OCI-LY7 (cell line): Measurements from ENCODE around the gene RPP25L. TPM values are rescaled to one million over a fixed set of nuclear protein-coding genes. Genes with fewer than 3 reads are reported as not detected.

Source experiments
- BruUV-seq: library from RNA; stranded (reverse); fragments of 400-500 nt; replicated peaks from 2 replicates; lab custom pipeline; 2021; lab: Mats Ljungman, UMichigan
- CTCF ChIA-PET: fragments of 300-600 bp; sonication (Branson Sonifier 250); formaldehyde crosslinking; loops from one replicate; lab custom pipeline; 2022; ENCODE audit warnings: antibody characterized with exemption; ENCODE audit not compliant: unreplicated experiment; lab: Charles Lee
- POLR2A ChIA-PET: fragments of 300-600 bp; sonication (Branson Sonifier 250); formaldehyde crosslinking; loops from one replicate; lab custom pipeline; 2022; ENCODE audit warnings: antibody characterized with exemption; lab: Charles Lee
- DNase-seq: peaks from one replicate; pipeline ENCODE4 v3.0.0-alpha.2; 2015; ENCODE audit warnings: low spot score
- H2AFZ ChIP-seq: fragments of 200-600 bp; sonication (generic), shearing (Covaris generic); 2 replicates; pipeline ENCODE4 v1.6.1; 2014; ENCODE audit warnings: mild to moderate bottlenecking, antibody characterized with exemption, low read length, moderate library complexity
- H3K27ac ChIP-seq: fragments of 200-600 bp; sonication (generic); 2 replicates; pipeline ENCODE4 v1.5.1; 2014; ENCODE audit warnings: mixed run types, low read depth, mild to moderate bottlenecking, moderate library complexity, low read length, inconsistent platforms; ENCODE audit not compliant: poor library complexity, severe bottlenecking
- H3K36me3 ChIP-seq: fragments of 200-600 bp; sonication (generic); 2 replicates; pipeline ENCODE4 v1.6.1; 2014; ENCODE audit warnings: mild to moderate bottlenecking, antibody characterized with exemption, low read length, moderate library complexity, mixed read lengths; ENCODE audit not compliant: insufficient read depth
- H3K4me1 ChIP-seq: fragments of 200-600 bp; sonication (generic); 2 replicates; pipeline ENCODE4 v1.5.1; 2014; ENCODE audit warnings: mild to moderate bottlenecking, low read length; ENCODE audit not compliant: insufficient read depth, poor library complexity, severe bottlenecking
- H3K4me2 ChIP-seq: fragments of 200-600 bp; sonication (generic); 2 replicates; pipeline ENCODE4 v1.6.1; 2014; ENCODE audit warnings: mild to moderate bottlenecking, low read length
- H3K4me3 ChIP-seq: fragments of 200-600 bp; sonication (generic); 2 replicates; pipeline ENCODE4 v1.5.1; 2014; ENCODE audit warnings: mild to moderate bottlenecking, low read depth, low read length; ENCODE audit not compliant: poor library complexity, severe bottlenecking
- H3K79me2 ChIP-seq: fragments of 200-600 bp; sonication (generic); 2 replicates; pipeline ENCODE4 v1.6.1; 2016; ENCODE audit warnings: low read depth, mild to moderate bottlenecking, low read length, moderate library complexity, mixed read lengths; ENCODE audit not compliant: insufficient read depth
- H3K9me2 ChIP-seq: fragments of 200-600 bp; sonication (generic); 2 replicates; pipeline ENCODE4 v1.6.1; 2016; ENCODE audit warnings: mild to moderate bottlenecking, low read length, mixed read lengths; ENCODE audit not compliant: insufficient read depth
- H3K9me3 ChIP-seq: fragments of 200-600 bp; sonication (generic); 2 replicates; pipeline ENCODE4 v1.6.1; 2014; ENCODE audit warnings: mild to moderate bottlenecking, mixed run types, low read length, mixed read lengths
- H4K20me1 ChIP-seq: fragments of 200-600 bp; sonication (generic); 2 replicates; pipeline ENCODE4 v1.6.1; 2014; ENCODE audit warnings: mild to moderate bottlenecking, antibody characterized with exemption, low read length, moderate library complexity, mixed read lengths; ENCODE audit not compliant: insufficient read depth
- EZH2phosphoT487 ChIP-seq: fragments of 200-600 bp; sonication (generic); IDR thresholded peaks from 2 replicates; pipeline ENCODE4 v1.6.1; 2018; ENCODE audit warnings: low read depth, borderline replicate concordance, mild to moderate bottlenecking, mixed run types, antibody characterized with exemption, low read length, moderate library complexity, mixed read lengths
- intact Hi-C: fragments of 100-400 bp; cut with micrococcal nuclease; formaldehyde crosslinking; loops from one replicate; pipeline ENCODE4 v1.10.0; 2022; ENCODE audit not compliant: unreplicated experiment
- total RNA-seq, 2 experiments: library from RNA; depleted of rRNA in 1 of 2; stranded (reverse); fragments of >200 nt in 1 of 2; shearing (Covaris generic) in 1 of 2; gene quantifications; 2 replicates each; pipeline ENCODE4 v1.2.3, GENCODE V29; 2014 to 2022
- TF ChIP-seq, protein P1 (sequence below): fragments of 200-600 bp; sonication (generic); conservative IDR thresholded peaks from 2 replicates; pipeline ENCODE4 v1.5.1; 2014; ENCODE audit warnings: mild to moderate bottlenecking, antibody characterized with exemption, low read length, moderate library complexity, mixed read lengths

RPP25L gene
- total RNA-seq, 2 experiments from 2014 or later, result 33.7 to 40.3 TPM

DNA sequence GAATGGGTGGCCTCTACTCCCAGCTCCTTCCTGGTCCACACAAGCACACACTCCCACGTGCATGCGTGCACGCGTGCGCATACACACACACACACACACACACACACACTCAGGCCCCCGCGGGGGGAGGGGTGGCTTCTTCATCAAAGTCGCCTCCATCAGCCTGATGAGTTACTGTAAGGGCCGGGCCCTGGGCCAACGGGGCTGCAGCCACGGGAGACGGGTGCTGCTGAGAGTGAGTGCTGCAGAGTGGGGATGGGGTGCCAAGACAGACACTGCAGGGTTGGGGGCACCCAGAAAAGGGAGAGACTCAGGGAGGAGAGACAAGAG lies 40.5 kb downstream of the RPP25L start:
- Histone ChIP-seq H3K79me2 (no peaks in the 10 kb centered on the region), H3K4me2 (no peak overlapping the region), H3K9me2 (no peaks in the 10 kb centered on the region), H3K27ac (no peak overlapping the region), H3K4me3 (no peak overlapping the region), H4K20me1 (no peaks in the 10 kb centered on the region), H3K9me3 (no peaks in the 10 kb centered on the region), H3K36me3 (no peaks in the 10 kb centered on the region), H2AFZ (no peak overlapping the region), H3K4me1 (no peaks in the 10 kb centered on the region)
- intact Hi-C loops, result no loop called here
- ChIA-PET CTCF (no interaction called here), POLR2A (no interaction called here)
- no peak for TF ChIP-seq EZH2phosphoT487
- TF ChIP-seq, protein P1, sequence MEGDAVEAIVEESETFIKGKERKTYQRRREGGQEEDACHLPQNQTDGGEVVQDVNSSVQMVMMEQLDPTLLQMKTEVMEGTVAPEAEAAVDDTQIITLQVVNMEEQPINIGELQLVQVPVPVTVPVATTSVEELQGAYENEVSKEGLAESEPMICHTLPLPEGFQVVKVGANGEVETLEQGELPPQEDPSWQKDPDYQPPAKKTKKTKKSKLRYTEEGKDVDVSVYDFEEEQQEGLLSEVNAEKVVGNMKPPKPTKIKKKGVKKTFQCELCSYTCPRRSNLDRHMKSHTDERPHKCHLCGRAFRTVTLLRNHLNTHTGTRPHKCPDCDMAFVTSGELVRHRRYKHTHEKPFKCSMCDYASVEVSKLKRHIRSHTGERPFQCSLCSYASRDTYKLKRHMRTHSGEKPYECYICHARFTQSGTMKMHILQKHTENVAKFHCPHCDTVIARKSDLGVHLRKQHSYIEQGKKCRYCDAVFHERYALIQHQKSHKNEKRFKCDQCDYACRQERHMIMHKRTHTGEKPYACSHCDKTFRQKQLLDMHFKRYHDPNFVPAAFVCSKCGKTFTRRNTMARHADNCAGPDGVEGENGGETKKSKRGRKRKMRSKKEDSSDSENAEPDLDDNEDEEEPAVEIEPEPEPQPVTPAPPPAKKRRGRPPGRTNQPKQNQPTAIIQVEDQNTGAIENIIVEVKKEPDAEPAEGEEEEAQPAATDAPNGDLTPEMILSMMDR, result no peak
- no peak for DNase-seq
- no TSS peak for BruUV-seq

DNA sequence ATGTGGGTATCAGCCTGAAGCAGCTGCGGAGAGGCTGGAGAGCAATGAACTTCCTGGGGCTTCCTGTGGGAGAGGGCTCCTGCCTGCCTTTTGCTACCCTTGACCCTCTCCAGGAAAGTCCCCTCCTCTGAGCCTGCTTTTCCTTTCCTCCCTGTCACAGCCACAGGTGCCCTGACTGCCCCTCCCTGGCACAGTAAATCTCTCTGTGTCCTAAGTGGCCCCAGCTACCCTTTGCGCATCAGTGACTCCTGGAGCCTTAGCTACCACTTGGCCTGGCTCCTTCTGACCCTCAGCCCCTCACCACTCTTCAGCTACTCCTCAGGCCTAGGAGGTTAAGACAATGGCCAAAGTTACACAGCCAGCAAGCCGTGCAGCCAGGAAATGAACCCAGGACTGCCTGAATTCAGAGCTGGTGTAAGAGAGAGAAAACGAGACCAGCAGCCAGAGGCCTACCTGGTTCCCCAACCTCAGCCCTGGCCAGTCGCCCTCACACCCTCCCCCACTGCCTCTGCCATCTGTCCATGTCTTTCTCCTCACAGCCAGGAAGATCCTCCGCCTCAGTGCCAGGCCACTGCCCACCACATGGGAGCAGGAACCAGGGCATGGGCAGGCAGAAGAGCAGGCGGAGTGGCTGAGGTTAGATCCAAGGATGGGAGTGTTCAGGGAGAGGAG lies 41.0 kb downstream of the RPP25L start:
- Histone ChIP-seq H3K9me2 (no peaks in the 10 kb centered on the region), H3K4me2 (no peak overlapping the region), H4K20me1 (no peaks in the 10 kb centered on the region), H2AFZ (no peak overlapping the region), H3K4me3 (no peak overlapping the region), H3K79me2 (no peaks in the 10 kb centered on the region), H3K9me3 (no peaks in the 10 kb centered on the region), H3K27ac (no peak overlapping the region), H3K4me1 (no peaks in the 10 kb centered on the region), H3K36me3 (no peaks in the 10 kb centered on the region)
- POLR2A ChIA-PET, result no interaction called here
- TF ChIP-seq, protein P1, result no peak
- TF ChIP-seq EZH2phosphoT487, result no peak
- intact Hi-C loops, result no loop called here
- DNase-seq, result no peak
- CTCF ChIA-PET, result no interaction called here
- no TSS peak for BruUV-seq

GRCh38 chr9:34570376-34570775 lies 41.5 kb downstream of the RPP25L start:
- Histone ChIP-seq H2AFZ (no peak overlapping the region), H3K79me2 (no peaks in the 10 kb centered on the region), H3K27ac (no peak overlapping the region), H4K20me1 (no peaks in the 10 kb centered on the region), H3K4me1 (no peaks in the 10 kb centered on the region), H3K36me3 (no peaks in the 10 kb centered on the region), H3K9me2 (no peaks in the 10 kb centered on the region), H3K4me2 (no peak overlapping the region), H3K9me3 (no peaks in the 10 kb centered on the region), H3K4me3 (no peak overlapping the region)
- DNase-seq, result no peak
- ChIA-PET CTCF (no interaction called here), POLR2A (no interaction called here)
- no peak for TF ChIP-seq EZH2phosphoT487
- TF ChIP-seq, protein P1, result no peak
- BruUV-seq, result no TSS peak
- intact Hi-C loops, result no loop called here
